Body of pancreas (tissue), 4 donors: ENCODE measurements around the gene CALCOCO1. TPM values are rescaled to one million over a fixed set of nuclear protein-coding genes. Genes with fewer than 3 reads are reported as not detected.

Experiments
- ATAC-seq: fragments of 150-250 bp; one replicate; pipeline ENCODE4 v1.9.1; 2016
- DNase-seq, 4 donors: peaks; one replicate each; pipeline ENCODE4 v3.0.0-alpha.2; 2019
- H3K27ac ChIP-seq, 4 donors: fragments of 200-600 bp; sonication (generic); 1 replicate in 3 of 4; 2 replicates in 1 of 4; pipeline versions ENCODE4 v1.5.1 to v1.6.1; 2016 to 2019; ENCODE audit warnings: mild to moderate bottlenecking in 1 of 4, mixed read lengths in 1 of 4, moderate library complexity in 1 of 4
- H3K27me3 ChIP-seq, 2 donors: fragments of 200-600 bp; sonication (generic); one replicate each; pipeline ENCODE4 v1.6.0; 2016; ENCODE audit warnings: mild to moderate bottlenecking in 1 of 2
- H3K36me3 ChIP-seq, 2 donors: fragments of 200-600 bp; sonication (generic); replicated peaks in 1 of 2; 2 replicates each; pipeline ENCODE4 v1.5.1; 2016; ENCODE audit warnings: low read depth in 2 of 2; ENCODE audit not compliant: insufficient read depth in 1 of 2
- H3K4me1 ChIP-seq: fragments of 200-600 bp; sonication (generic); one replicate; pipeline ENCODE4 v1.6.0; 2016
- H3K4me3 ChIP-seq, 2 donors: fragments of 200-600 bp; sonication (generic); 1 replicate in 1 of 2; 2 replicates in 1 of 2; pipeline ENCODE4 v1.5.1; 2016 to 2019
- H3K9me3 ChIP-seq, 3 donors: fragments of 200-600 bp; sonication (generic); 1 replicate in 2 of 3; 2 replicates in 1 of 3; pipeline ENCODE4 v1.5.1; 2016
- POLR2A ChIP-seq, 3 donors: fragments of 450-650 bp; IDR thresholded peaks; one replicate each; pipeline ENCODE4 v1.6.1; 2016; ENCODE audit warnings: antibody characterized with exemption in 3 of 3, mild to moderate bottlenecking in 2 of 3
- WGBS, 2 donors: methylation state at CpG; one replicate each; pipeline ENCODE4 v1.1.5; 2017; 5-methylcytosine and 5-hydroxymethylcytosine counted together
- intact Hi-C: fragments of 100-400 bp; cut with DNase I; formaldehyde crosslinking; loops from one replicate; pipeline ENCODE4 v1.15.1; 2023
- total RNA-seq, 2 donors: library from RNA; depleted of rRNA; stranded (reverse); fragments of >200 nt; gene quantifications; one replicate each; pipeline ENCODE4 v1.1.0, GENCODE V29; 2016
- TF ChIP-seq, protein P1 (sequence below), 7 experiments: fragments of 450-650 bp in 4 of 7; fragments of 200-600 bp in 3 of 7; sonication (generic) in 3 of 7; IDR thresholded peaks; one replicate each; pipeline ENCODE4 v1.5.1; 2016 to 2019; ENCODE audit warnings: antibody characterized with exemption in 7 of 7

CALCOCO1 gene
- total RNA-seq, 2 donors from 2014 or later = 109 to 153 TPM

DNA sequence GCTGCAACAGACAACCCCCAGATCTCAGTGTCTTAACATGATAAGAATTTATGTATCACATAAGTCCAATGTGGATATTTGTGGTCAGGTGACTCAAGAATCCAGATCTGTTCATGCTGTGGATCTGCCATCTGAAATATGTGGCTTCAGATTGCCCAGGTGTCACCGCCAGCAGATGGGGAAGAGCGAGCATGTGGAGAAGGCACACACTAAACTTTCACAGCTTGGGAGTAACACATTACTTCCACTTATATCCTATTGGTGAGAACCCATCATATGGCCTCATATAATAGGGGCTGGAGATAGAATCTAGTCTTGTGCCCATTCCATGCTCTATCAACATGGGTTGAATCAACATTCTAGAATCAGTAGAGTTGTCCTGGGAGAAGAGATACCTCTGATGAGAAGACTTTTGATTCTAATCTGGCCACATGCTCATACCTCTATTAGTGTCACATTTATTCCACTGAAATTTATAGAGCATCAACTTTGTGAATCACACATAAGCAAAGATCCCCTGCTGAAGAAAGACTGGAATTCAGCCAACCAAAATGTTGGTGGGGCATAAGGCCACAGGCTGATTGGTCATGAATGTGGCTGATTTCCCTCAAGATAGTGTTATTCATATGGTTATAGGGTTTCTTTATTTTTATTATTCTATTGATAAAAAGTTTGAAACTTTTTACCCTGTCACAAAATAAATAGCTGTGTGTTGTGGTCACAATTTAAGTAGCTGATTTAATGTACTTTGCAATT, 6.0 kb upstream of the CALCOCO1 start:
- no peak for TF ChIP-seq POLR2A (IDR thresholded peaks at IDR 0.05)
- TF ChIP-seq, protein P1, sequence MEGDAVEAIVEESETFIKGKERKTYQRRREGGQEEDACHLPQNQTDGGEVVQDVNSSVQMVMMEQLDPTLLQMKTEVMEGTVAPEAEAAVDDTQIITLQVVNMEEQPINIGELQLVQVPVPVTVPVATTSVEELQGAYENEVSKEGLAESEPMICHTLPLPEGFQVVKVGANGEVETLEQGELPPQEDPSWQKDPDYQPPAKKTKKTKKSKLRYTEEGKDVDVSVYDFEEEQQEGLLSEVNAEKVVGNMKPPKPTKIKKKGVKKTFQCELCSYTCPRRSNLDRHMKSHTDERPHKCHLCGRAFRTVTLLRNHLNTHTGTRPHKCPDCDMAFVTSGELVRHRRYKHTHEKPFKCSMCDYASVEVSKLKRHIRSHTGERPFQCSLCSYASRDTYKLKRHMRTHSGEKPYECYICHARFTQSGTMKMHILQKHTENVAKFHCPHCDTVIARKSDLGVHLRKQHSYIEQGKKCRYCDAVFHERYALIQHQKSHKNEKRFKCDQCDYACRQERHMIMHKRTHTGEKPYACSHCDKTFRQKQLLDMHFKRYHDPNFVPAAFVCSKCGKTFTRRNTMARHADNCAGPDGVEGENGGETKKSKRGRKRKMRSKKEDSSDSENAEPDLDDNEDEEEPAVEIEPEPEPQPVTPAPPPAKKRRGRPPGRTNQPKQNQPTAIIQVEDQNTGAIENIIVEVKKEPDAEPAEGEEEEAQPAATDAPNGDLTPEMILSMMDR (IDR thresholded peaks at IDR 0.05) = no peak
- WGBS, 2 donors = 91 to 92% methylated on average over 2 of the region's 2 CpGs
- Histone ChIP-seq H3K27me3 (no peaks in the 10 kb centered on the region), H3K27ac (no peak overlapping the region), H3K4me3 (no peak overlapping the region), H3K9me3 (no peaks in the 10 kb centered on the region), H3K4me1 (peaks cover 8% of the 10 kb centered on the region), H3K36me3 (no peaks in the 10 kb centered on the region)
- intact Hi-C loops = no loop called here
- DNase-seq = no peak
- ATAC-seq = no peak

DNA sequence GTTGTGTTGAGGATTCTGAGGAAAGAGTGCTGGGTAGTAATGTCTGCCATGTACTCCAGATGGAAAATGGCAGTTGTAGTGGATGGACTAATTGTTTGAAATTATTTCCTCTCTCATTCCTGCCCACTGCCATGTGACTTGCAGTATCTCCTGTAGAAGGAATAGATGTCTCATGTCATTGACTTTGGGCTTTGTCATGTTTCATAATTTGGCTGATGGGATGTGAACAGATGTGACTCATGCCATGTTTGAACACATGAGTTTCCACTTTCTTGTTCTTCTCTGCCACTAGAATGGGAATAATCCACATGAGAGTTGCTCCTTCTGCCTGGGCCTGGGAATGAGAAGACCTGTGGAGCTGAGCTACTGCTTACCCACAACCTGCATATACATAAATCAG, 2.4 kb upstream of the CALCOCO1 start:
- TF ChIP-seq POLR2A (IDR thresholded peaks at IDR 0.05) = no peak
- TF ChIP-seq, protein P1 (IDR thresholded peaks at IDR 0.05) = no peak
- Histone ChIP-seq H3K9me3 (no peaks in the 10 kb centered on the region), H3K4me3 (no peak overlapping the region), H3K36me3 (peaks cover 0 to 2% of the 10 kb centered on the region in 2 donors), H3K27ac (no peak overlapping the region), H3K4me1 (peaks cover 12% of the 10 kb centered on the region), H3K27me3 (no peaks in the 10 kb centered on the region)
- DNase-seq (no peak), ATAC-seq (no peak)
- intact Hi-C loops = no loop called here

DNA sequence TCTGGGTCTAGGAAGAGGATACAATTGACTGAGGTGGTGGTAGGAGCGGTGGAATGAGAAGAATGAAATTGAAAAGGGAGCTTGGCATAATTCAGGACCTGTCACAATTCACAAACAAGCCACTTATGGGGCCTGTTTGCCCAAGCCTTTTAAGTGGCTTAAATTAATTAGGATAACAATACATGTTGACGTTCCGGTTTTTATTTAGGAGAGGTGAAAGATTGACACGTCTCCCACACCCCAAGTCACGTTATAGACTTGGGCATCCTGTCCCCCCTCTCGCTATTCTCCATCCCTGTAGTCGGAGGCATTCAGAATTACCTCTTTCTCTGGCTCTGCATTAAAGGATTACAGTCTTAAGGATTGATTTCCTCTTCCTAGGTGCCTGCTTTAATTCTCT, 954 bp upstream of the CALCOCO1 start:
- no peak overlapping the region for H3K4me3 ChIP-seq
- no peaks in the 10 kb centered on the region for H3K9me3 ChIP-seq
- intact Hi-C loops = no loop called here
- 63 to 64% methylated on average over 7 of the region's 7 CpGs for WGBS, 2 donors
- H3K36me3 ChIP-seq = peaks cover 5 to 10% of the 10 kb centered on the region in 2 donors
- H3K27me3 ChIP-seq = no peaks in the 10 kb centered on the region
- peaks cover 12% of the 10 kb centered on the region for H3K4me1 ChIP-seq
- ATAC-seq (no peak), DNase-seq (no peak)
- TF ChIP-seq, protein P1 (IDR thresholded peaks at IDR 0.05) = no peak
- no peak for TF ChIP-seq POLR2A (IDR thresholded peaks at IDR 0.05)
- H3K27ac ChIP-seq = peak overlapping the region in 3 of 4 donors; percentile 39 to 63 (median 59)

DNA sequence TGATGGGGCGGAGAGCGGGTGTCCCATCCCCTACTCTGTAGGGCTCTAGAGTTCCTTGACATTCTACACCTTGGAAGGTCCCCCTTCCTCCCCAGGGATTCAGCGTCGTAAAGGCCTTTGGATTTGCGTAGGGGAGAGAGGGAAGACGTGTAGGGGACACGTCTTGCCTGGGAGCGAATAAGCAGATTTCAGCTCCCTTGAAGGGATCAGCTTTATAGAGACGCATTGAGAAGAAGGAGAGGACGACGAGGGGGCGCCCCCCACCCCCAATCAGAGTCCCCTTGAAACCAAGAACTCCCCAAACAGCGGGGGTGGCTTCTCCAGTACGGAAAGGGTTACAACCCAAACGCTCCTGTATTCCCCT, 324 bp downstream of the CALCOCO1 start:
- DNase-seq = peak in 1 of 4 donors; percentile 33
- Histone ChIP-seq H3K36me3 (peaks cover 5 to 14% of the 10 kb centered on the region in 2 donors), H3K9me3 (no peaks in the 10 kb centered on the region), H3K4me1 (peaks cover 12% of the 10 kb centered on the region), H3K27me3 (no peaks in the 10 kb centered on the region), H3K27ac (peak overlapping the region in 2 of 4 donors; percentile 44 to 53), H3K4me3 (peak overlapping the region; percentile 78 to 91)
- no peak for ATAC-seq
- 0 to 1% methylated on average over 15 of the region's 15 CpGs for WGBS, 2 donors
- intact Hi-C loops = no loop called here
- TF ChIP-seq, protein P1 (IDR thresholded peaks at IDR 0.05) = no peak
- TF ChIP-seq POLR2A (IDR thresholded peaks at IDR 0.05) = no peak

DNA sequence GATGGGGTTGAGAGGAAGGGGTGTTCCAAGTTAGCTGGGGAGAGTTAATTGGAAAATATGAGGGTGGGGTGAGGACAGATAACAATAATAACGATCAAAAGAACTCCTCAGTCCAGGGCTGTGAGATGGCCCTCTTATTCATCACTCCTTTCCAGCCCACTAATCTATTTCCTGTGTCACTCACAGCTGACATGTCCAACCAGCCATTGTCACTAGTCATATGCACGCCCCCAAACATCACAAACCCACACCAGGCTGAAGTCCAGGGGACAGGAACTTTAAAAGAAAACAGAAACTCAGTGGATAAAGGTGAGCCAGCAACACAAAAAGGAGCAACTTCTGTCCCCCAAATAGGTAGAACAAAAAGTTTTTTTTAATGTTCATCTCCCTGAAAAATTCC, 911 bp downstream of the CALCOCO1 start:
- H3K4me1 ChIP-seq = peaks cover 12% of the 10 kb centered on the region
- WGBS, 2 donors = 13 to 18% methylated on average over 2 of the region's 2 CpGs
- no peaks in the 10 kb centered on the region for H3K9me3 ChIP-seq
- intact Hi-C loops = no loop called here
- no peaks in the 10 kb centered on the region for H3K27me3 ChIP-seq
- H3K27ac ChIP-seq = no peak overlapping the region
- no peak for DNase-seq
- ATAC-seq = no peak
- no peak for TF ChIP-seq POLR2A (IDR thresholded peaks at IDR 0.05)
- TF ChIP-seq, protein P1 (IDR thresholded peaks at IDR 0.05) = no peak
- H3K36me3 ChIP-seq = peaks cover 6 to 18% of the 10 kb centered on the region in 2 donors
- peak overlapping the region; percentile 78 to 91 for H3K4me3 ChIP-seq
